ENCODE measurements around the gene PTPRU. TPM values are rescaled to one million over a fixed set of nuclear protein-coding genes. Genes with fewer than 3 reads are reported as not detected.
A peak's percentile ranks its signal among the peaks of the same experiment; 100 is the strongest.

The PTPRU gene
- total and polyA plus RNA-seq, 2 of the 8 experiments (the other 6 are each of a cell fraction or from before 2014, with no cell fraction given) = 33.8 to 41.8 TPM

- TF ChIP-seq, protein P1, sequence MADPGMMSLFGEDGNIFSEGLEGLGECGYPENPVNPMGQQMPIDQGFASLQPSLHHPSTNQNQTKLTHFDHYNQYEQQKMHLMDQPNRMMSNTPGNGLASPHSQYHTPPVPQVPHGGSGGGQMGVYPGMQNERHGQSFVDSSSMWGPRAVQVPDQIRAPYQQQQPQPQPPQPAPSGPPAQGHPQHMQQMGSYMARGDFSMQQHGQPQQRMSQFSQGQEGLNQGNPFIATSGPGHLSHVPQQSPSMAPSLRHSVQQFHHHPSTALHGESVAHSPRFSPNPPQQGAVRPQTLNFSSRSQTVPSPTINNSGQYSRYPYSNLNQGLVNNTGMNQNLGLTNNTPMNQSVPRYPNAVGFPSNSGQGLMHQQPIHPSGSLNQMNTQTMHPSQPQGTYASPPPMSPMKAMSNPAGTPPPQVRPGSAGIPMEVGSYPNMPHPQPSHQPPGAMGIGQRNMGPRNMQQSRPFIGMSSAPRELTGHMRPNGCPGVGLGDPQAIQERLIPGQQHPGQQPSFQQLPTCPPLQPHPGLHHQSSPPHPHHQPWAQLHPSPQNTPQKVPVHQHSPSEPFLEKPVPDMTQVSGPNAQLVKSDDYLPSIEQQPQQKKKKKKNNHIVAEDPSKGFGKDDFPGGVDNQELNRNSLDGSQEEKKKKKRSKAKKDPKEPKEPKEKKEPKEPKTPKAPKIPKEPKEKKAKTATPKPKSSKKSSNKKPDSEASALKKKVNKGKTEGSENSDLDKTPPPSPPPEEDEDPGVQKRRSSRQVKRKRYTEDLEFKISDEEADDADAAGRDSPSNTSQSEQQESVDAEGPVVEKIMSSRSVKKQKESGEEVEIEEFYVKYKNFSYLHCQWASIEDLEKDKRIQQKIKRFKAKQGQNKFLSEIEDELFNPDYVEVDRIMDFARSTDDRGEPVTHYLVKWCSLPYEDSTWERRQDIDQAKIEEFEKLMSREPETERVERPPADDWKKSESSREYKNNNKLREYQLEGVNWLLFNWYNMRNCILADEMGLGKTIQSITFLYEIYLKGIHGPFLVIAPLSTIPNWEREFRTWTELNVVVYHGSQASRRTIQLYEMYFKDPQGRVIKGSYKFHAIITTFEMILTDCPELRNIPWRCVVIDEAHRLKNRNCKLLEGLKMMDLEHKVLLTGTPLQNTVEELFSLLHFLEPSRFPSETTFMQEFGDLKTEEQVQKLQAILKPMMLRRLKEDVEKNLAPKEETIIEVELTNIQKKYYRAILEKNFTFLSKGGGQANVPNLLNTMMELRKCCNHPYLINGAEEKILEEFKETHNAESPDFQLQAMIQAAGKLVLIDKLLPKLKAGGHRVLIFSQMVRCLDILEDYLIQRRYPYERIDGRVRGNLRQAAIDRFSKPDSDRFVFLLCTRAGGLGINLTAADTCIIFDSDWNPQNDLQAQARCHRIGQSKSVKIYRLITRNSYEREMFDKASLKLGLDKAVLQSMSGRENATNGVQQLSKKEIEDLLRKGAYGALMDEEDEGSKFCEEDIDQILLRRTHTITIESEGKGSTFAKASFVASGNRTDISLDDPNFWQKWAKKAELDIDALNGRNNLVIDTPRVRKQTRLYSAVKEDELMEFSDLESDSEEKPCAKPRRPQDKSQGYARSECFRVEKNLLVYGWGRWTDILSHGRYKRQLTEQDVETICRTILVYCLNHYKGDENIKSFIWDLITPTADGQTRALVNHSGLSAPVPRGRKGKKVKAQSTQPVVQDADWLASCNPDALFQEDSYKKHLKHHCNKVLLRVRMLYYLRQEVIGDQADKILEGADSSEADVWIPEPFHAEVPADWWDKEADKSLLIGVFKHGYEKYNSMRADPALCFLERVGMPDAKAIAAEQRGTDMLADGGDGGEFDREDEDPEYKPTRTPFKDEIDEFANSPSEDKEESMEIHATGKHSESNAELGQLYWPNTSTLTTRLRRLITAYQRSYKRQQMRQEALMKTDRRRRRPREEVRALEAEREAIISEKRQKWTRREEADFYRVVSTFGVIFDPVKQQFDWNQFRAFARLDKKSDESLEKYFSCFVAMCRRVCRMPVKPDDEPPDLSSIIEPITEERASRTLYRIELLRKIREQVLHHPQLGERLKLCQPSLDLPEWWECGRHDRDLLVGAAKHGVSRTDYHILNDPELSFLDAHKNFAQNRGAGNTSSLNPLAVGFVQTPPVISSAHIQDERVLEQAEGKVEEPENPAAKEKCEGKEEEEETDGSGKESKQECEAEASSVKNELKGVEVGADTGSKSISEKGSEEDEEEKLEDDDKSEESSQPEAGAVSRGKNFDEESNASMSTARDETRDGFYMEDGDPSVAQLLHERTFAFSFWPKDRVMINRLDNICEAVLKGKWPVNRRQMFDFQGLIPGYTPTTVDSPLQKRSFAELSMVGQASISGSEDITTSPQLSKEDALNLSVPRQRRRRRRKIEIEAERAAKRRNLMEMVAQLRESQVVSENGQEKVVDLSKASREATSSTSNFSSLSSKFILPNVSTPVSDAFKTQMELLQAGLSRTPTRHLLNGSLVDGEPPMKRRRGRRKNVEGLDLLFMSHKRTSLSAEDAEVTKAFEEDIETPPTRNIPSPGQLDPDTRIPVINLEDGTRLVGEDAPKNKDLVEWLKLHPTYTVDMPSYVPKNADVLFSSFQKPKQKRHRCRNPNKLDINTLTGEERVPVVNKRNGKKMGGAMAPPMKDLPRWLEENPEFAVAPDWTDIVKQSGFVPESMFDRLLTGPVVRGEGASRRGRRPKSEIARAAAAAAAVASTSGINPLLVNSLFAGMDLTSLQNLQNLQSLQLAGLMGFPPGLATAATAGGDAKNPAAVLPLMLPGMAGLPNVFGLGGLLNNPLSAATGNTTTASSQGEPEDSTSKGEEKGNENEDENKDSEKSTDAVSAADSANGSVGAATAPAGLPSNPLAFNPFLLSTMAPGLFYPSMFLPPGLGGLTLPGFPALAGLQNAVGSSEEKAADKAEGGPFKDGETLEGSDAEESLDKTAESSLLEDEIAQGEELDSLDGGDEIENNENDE (IDR thresholded peaks at IDR 0.05; ENCODE audit: insufficient replicate concordance, low read length) = no peak
- TF ChIP-seq CTBP2 (IDR thresholded peaks at IDR 0.05; ENCODE audit: borderline replicate concordance, insufficient read depth, insufficient read length, low read length) = no peak
- TF ChIP-seq, protein P2, sequence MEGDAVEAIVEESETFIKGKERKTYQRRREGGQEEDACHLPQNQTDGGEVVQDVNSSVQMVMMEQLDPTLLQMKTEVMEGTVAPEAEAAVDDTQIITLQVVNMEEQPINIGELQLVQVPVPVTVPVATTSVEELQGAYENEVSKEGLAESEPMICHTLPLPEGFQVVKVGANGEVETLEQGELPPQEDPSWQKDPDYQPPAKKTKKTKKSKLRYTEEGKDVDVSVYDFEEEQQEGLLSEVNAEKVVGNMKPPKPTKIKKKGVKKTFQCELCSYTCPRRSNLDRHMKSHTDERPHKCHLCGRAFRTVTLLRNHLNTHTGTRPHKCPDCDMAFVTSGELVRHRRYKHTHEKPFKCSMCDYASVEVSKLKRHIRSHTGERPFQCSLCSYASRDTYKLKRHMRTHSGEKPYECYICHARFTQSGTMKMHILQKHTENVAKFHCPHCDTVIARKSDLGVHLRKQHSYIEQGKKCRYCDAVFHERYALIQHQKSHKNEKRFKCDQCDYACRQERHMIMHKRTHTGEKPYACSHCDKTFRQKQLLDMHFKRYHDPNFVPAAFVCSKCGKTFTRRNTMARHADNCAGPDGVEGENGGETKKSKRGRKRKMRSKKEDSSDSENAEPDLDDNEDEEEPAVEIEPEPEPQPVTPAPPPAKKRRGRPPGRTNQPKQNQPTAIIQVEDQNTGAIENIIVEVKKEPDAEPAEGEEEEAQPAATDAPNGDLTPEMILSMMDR (IDR thresholded peaks at IDR 0.05; ENCODE audit: control extremely low read depth in 1 of 3, insufficient read depth in 1 of 3, low read depth in 1 of 3, low read length in 3 of 3) = peak in 2 of 3 experiments; percentile 62 to 78; a peak in 3 of 4 replicates
- TF ChIP-seq RAD21 (IDR thresholded peaks at IDR 0.05 in 1 of 2, conservative IDR thresholded peaks at IDR 0.05 in 1 of 2; ENCODE audit: low read depth in 2 of 2, low read length in 2 of 2) = peak; percentile 79 to 82
- 0 out of 2 replicates have a peak, but pooled peaks have one; percentile 23 for TF ChIP-seq CEBPB (IDR thresholded peaks at IDR 0.05; ENCODE audit: low read depth, low read length)
- TF ChIP-seq HDAC2 (IDR thresholded peaks at IDR 0.05; ENCODE audit: borderline replicate concordance in 1 of 2, low read depth in 2 of 2, low read length in 2 of 2) = no peak
- TF ChIP-seq CHD1 (IDR thresholded peaks at IDR 0.05; ENCODE audit: low read depth, low read length) = no peak
- TF ChIP-seq CHD2 (IDR thresholded peaks at IDR 0.05; ENCODE audit: low read length) = no peak
Measured at GRCh38 chr1:29245876-29246275, 9.6 kb downstream of the PTPRU start (continued).

All from H1 (cell line).